Bone marrow (tissue), 2 donors: ENCODE results near the gene PNLIPRP1.

Source experiments
- DNase-seq, 2 donors: peaks; one replicate each; lab custom pipeline; 2025; lab: John Stamatoyannopoulos, UW

PNLIPRP1 gene

DNA sequence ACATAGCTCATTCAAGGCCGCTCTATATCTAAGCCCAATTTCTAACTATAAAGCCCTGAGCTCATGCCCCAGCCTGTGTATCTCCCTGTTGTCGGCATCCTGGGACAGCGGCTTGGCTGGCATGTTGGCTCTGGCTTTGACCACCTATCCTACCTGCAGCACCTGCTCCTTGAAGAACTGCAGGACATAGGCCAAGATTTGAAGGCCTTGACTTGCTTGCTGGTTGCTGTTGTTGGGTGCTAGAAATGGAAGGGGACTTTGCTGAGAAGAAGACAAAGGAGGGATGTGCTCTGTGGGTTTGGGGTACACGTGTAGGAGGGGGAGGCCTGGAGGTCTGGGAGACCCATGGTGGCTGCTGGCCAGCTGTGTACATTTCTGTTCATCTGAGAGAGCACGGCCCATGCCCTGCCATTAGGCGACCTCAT, 41.1 kb downstream of the PNLIPRP1 start:
- no peak for DNase-seq

GRCh38 chr10:116632596-116633215, 41.9 kb downstream of the PNLIPRP1 start:
- no peak for DNase-seq

DNA sequence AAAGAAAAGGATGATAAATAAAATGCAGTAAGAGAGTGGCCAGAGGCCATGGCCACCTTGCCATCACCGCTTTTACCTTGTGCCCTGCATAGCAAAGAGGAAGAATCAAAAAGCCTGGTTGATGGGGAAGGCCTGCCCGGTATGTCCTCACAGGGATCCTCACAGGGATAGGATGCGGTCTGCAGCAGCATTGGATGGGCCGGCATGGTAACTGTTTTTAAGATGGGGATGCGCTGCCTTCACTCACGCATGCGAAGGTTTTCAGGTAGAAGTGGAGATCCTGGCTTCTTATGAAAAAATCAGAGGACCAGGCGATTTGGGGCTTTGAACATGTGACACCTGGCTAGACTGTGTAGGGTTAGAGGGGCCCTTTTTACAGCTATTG, 42.4 kb downstream of the PNLIPRP1 start:
- no peak for DNase-seq

- DNase-seq: no peak
Measured at GRCh38 chr10:116634126-116634975, 43.6 kb downstream of the PNLIPRP1 start.

DNA sequence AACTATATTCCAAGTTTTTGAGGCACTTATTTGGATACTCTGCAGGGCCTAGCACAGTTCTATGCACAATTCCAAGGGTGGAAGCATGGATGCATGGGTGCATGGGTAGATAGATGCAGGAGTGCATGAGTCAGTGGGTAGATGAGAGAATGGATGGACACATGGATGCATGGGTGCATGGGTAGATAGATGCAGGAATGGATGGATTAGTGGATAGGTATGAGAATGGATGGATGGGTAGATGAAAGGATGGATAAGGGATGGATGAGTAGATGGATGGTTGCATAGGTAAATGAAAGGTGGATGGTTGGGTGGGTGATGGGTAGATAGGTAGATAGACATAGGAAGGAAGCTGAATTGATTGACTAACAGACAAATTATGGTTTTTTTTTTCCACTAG, 45.6 kb downstream of the PNLIPRP1 start:
- no peak for DNase-seq

DNA sequence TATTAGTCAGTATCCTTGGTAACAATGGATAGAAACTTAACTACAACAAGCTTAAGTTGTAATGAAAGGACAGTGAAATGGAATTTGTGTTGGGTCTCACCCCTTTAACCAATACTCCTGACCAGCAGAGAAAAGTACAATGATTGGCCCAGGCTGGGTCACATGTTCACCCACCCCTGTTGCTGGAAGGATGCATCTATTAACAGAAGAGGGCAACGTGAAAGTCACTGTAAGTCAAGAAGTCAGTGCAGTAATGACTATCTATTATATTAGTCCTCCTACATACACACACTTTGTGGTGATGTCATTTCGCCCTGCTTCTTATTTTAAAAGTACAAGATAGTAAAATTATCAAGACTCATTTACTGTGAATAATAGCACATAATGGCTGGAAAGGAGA, 46.2 kb downstream of the PNLIPRP1 start:
- DNase-seq: no peak

DNA sequence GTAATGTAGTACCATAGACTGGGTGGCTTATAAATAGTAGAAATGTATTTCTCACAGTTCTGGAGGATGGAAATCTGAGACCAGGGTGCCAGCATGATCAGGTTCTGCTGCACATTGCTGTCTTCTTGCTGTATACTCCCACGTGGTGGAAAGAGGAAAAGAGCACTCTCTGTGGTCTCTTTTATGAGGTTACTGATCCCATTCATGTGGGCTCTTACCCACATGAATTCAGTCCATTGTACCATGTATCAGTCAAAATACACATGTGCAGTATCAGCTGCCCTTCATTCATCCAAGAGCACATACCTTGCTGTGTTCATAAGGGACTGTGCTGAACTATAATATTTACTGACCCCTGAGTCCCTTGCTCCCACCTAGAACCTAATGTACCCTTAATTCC, 47.1 kb downstream of the PNLIPRP1 start:
- no peak for DNase-seq

- DNase-seq: no peak
Measured at GRCh38 chr10:116646502-116646901, 55.7 kb downstream of the PNLIPRP1 start.

- no peak for DNase-seq
Measured at GRCh38 chr10:116648903-116649302, 58.1 kb downstream of the PNLIPRP1 start.

GRCh38 chr10:116653885-116654284, 63.1 kb downstream of the PNLIPRP1 start:
- DNase-seq: no peak

DNA sequence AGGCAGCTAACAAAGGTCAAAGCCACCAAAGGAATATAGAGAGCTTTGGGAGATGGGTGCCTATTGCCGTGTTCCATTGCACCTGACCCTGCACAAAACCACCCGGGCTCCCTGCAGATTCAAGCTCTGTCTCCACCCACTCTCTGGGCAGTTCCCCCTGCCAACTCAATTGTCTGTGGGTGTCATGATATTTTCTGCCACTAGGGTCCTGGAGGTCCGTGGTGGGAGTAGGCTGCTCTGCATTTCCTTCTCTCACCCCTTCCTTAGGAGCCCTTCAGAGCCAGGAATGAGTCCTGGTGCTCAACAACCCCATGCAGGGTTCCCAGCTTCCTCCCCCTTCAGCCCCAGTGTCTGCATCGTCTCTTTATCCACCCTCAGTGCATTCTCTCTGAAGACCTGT, 64.1 kb downstream of the PNLIPRP1 start:
- no peak for DNase-seq

DNA sequence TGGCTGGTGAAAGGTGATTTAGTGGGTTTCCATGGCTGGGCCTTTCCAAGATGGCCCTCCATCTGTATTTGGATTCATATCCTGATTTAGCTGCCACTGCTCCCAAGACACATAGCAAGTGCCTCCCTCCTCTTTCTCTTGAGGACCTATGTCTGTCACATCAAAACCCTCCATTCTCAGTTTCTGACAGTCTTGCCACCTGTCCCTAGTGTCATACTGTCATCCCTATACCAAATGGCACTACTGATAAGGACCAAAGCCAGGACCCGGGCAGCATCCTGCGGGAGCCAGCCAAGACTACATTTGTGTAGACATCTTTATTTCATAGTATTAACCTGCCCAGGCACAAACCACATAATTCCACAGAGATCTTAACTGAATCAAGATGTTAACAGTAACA, 64.8 kb downstream of the PNLIPRP1 start:
- DNase-seq: no peak

- DNase-seq: no peak
Measured at GRCh38 chr10:116656044-116656443, 65.3 kb downstream of the PNLIPRP1 start.

GRCh38 chr10:116657863-116658551, 67.2 kb downstream of the PNLIPRP1 start:
- no peak for DNase-seq
